Activated effector memory CD4-positive, alpha-beta T cell treated with Interleukin-2 at 50 U/mL for 16 hours (primary cell): Measurements from ENCODE around the gene FHAD1.

ENCODE experiments used
- DNase-seq: peaks from one replicate; pipeline ENCODE4 v3.0.0-alpha.2; 2020

FHAD1 gene

DNA sequence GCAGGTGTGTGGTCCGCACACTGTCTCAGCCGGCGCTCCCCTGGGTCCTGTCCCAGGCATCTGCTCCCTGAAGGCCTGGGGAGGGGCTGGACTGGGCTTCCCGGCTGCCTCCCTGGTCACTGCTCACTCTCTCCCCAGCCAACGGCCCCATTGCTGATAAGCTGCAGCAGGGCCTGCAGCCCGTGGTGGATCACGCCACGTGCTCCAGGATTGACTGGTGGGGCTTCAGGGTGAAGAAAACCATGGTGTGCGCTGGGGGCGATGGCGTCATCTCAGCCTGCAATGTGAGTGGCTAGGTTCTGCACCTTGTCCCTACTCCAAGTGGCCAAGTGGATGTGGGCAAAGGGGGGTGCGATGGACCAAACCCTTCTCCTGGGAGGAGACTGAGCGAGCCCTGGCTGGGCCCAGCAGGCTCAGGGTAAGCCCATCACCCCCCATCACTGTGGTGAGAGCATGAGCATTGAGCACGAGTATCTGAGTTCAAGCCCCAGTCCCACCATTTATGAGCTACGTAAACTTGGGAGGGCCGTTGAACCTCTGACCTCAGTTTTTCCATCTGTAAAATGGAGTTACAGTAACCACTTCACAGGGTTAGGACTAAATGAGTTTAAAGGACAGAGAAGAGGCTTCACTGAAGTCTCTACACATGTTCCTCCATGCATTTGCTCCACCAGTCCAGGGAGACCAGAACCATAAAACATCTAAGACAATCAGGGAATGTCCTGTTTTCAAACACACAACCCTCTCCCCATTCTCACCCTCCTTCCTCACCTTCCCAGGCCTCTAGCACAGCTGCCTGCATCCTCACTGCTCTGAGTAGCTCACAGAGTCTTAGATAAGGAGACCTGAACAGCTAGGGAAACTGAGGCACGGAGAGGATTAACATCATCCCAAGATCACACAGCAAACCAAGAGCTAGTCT, 197.7 kb downstream of the FHAD1 start:
- DNase-seq: no peak

DNA sequence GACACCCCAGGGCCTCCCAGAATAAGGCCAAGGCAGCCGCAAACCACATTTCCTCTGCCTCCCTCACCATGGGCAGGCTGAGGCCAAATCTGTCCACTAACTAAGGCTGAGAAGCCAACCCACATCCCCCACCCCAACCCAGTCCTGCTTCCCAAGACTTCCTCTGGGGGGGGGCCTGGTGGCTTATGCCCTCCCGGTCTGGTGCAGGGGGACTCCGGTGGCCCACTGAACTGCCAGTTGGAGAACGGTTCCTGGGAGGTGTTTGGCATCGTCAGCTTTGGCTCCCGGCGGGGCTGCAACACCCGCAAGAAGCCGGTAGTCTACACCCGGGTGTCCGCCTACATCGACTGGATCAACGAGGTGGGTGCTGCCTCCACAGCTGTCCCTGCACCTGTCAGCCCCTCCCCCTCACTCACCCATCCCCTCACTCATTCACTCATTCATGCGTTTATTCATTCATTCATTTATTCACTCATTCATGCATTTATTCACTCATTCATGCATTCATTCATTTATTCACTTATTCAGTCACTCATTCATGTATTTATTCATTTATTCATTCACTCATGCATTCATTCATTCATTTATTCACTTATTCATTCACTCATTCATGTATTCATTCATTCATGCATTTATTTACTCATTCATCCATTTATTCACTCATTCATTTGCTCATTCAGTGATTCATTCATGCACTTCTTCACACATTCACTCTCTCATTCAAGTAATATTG, 198.5 kb downstream of the FHAD1 start:
- DNase-seq: no peak

DNA sequence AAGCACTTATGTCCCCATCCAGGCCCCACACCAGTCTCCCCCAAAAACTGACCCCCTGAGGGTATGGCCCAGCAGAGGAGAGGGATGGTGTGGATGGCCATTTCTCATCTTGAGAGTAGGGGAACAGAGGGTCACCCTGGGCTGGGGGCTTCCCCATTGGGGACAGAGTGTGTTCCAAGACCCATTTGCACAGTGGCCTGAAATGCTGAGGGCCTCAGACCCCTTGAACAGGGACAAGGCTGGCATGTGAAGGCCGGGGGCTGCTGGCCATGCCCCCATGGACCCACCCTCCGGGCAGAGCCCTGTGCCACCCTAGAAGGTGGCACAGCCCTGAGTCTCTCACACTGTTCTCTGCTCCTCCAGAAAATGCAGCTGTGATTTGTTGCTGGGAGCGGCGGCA, 199.2 kb downstream of the FHAD1 start:
- no peak for DNase-seq
